GM18858 (cell line): ENCODE data around the gene HSPB8.

Experiments
- ATAC-seq: cut with Tn5 transposase; IDR thresholded peaks from one replicate; pipeline ENCODE4 v1.9.1; 2021; ENCODE audit not compliant: unreplicated experiment

Gene HSPB8, protein sequence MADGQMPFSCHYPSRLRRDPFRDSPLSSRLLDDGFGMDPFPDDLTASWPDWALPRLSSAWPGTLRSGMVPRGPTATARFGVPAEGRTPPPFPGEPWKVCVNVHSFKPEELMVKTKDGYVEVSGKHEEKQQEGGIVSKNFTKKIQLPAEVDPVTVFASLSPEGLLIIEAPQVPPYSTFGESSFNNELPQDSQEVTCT

GRCh38 chr12:119178544-119179334 is at the start of gene HSPB8:
TSS of gene HSPB8 (plus strand) at chr12:119178931. CDS start at chr12:119179313, 382 bp downstream.
- no peak for ATAC-seq

- ATAC-seq, result no peak
Observed at GRCh38 chr12:119129827-119130434, 48.8 kb upstream of the HSPB8 start.

DNA sequence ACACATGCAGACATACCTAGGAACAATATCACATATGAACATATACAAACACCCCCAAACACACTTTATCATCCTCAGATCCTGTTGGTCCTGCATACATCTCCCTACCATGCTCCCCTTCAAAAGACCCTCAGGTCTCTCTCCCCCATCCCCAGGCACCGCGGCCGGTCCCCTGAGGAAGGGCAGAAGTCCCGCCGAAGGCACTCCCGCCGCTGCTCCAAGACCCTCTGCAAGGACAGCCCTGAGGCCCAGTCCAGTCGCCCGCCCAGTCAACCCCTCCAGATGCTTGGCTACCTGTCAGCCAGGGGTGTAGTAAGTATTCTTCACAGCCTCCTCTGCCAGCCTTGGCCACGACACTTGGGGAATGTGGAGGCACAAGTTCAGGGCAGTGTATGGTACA is 48.2 kb upstream of the HSPB8 start:
- no peak for ATAC-seq

DNA sequence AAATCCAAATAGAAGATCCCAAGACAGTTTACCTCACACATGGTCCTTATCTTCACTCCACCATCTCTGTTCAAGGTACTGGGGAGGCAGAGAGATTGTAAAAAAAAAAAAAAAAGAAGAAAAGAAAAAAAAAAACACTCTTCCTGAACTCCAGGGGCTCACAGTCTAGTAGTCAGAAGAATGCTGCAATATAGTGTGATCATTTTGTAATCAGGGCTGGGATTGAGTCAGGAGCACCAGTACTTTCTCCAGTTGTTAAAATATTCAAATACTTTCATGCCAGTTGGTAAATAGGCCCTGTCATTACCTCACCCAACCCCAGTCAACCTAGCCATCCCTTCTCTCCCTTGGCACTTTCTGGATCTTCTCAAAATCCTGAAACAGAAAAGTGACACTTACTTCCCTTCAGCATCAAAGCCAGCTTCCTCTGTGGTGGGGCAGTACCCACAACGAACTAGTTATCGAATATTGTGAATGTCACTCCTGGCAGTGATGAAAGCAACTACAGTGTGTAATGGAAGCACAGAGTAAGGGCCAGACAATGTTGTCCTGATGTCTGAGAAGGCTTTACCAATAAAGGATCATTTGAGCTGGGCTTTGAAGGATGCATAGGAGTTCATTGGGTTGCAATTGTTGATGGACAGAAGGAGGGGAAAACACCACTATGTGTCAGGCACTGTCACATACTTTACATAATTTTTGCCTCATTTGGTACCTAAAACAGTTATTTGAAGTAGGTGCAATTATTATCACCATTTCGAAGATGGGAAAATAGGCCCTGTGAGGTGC is 44.3 kb upstream of the HSPB8 start:
- ATAC-seq, result no peak

- no peak for ATAC-seq
Observed at GRCh38 chr12:119136811-119137410, 41.8 kb upstream of the HSPB8 start.

- no peak for ATAC-seq
Observed at GRCh38 chr12:119139448-119139847, 39.3 kb upstream of the HSPB8 start.

GRCh38 chr12:119145367-119145766 is 33.4 kb upstream of the HSPB8 start:
- ATAC-seq, result no peak

DNA sequence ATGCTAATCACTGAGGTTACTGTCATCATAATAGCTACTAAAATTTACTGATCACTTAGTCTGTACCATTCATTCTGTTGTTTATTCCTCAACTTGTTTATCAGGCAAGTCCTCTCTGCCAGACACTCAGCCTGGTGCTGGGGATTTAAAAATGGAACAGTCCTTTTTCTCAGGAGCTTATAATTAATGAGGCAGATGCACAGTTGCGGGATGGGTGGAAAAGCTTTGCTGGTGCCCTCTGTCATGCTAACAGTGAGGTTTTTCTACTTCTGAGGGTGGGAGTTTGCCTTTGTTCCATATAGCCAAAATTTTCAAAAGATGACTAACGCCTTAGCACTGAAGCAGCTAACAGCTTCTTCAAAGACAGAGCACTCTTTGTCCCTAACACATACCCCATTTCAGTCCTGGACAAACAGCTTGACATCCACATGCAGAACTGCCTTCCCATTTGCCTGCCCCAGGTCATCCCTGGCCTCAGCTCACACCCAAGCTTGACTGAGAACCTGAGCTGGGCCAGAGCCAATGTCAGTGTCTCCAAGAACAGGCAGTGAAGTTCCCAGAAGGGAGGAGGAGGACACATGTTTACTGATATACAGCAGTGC is 30.8 kb upstream of the HSPB8 start:
- no peak for ATAC-seq

DNA sequence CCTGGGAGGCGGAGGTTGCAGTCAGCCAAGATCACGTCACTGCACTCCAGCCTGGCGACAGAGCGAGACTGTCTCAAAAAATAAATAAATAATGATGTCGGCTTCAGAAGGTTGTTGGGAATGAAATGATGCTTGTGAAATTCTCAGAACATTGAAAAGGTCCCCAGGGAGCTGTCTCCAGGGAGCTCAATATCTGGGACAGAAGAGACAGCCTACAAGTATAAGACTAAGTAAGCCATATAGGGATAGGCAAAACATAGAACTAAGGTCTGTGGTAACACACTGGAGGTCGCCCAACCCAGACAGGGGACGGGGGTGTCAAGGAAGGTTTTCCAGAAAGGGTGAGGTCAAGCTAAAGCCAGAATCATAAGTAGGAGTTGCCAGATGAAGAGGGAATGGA is 29.5 kb upstream of the HSPB8 start:
- ATAC-seq, result no peak

DNA sequence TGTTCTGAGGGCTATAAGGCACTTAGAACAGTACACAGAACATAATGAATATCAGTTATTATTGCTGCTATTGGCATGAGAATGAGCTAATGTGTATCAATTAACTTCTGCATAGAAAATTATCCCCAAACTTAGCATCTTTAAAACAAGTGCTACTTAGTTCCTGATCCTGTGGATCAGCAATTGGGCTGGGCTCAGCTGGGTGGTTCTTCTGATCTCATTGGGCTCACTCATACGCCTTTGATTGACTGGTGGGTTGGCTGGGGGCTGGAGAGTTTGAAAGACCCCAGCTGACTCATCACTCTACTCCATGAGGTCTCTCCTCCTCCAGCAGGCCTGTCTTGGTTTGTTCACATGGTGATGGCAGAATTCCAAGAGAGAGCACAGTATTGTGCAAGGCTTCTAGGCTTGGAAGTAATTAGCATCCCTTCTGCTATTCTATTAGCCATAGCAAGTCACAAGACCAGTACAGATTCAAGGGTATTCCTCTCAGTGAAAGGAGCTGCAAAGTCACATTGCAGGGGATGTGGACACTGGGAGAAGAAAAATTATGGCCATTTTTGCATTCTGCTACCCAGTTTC is 27.2 kb upstream of the HSPB8 start:
- ATAC-seq, result no peak

DNA sequence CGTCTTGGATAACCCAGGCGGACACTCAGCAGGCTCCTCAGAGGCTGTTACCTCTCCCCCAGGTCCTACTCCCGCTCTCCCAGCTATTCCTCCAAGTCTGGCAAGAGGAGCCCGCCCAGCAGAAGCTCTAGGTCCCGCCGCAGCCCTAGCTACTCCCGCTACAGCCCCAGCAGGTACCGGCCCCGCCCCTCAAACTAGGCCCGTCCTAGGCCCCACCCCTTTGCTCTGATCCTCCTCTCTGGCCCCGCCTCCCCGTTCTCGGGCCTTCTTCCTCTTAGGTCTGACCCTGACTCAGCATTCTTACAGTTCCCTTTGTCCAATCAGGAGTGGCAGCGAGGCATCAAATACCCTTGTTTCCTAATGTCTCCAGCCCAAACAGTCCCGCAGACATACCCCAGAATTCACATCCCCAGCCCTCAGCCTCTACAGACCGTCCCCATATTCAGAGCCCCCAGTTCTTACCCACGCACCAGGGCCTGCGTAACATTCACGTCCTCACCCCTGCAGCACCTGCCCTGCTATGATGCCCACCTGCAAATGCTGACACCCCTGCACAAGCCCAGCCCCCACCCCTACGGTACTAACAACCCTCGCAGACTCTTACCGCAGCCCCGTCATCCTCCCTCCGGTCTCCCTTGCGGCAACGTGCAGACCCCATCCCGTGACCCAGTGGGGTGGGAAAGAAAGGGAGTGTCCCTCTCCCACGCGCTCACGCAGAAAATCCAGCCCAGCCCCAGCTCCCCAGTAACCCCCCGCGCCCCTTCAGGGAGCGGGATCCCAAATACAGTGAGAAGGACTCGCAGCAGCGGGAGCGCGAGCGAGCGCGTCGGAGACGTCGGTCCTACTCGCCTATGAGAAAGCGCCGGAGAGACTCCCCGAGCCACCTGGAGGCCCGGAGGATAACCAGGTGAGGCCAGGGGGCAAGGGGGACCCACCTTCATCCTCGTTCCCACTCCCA is 25.0 kb upstream of the HSPB8 start:
- ATAC-seq, result no peak

DNA sequence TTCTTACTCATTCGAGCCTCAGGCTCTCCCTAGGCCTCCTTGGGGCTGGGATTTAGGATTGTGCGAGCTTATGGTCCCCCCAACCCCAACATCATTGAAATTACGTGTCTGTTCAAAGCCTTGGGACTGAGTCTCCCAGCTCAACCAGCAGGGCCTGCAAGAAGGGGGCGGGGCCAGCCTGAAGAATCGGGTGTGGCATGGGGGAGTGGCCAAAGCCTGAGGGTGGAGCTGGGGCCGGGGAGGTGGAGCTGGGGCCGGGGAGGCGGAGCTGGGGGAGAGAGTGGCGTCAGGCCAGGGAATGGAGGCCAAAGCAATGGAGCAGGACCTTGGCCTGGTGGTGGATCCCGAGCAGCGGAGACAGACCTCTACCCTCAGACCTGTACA is 24.3 kb upstream of the HSPB8 start:
- ATAC-seq, result no peak

- ATAC-seq, result no peak
Observed at GRCh38 chr12:119156401-119157044, 22.2 kb upstream of the HSPB8 start.

- ATAC-seq, result no peak
Observed at GRCh38 chr12:119157528-119157927, 21.2 kb upstream of the HSPB8 start.

DNA sequence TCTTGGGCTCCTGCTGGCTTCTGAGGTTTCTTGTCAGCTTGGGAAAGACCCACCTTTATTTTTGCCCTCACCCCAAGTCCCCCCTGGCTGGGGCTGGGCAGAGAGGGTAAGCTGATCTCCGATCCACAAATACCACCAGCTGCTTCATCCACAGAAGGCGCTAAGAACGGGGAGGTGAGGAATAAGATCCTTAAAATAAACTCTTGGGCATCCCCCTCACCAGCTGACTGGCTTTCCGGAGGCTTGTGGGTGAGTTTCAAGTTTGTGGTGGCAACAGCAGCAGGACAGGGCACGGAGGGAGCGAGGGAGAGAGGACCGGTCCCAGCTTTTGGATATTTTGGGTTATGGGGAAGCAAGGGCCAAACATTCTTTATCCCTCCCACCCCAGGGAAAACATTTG is 20.8 kb upstream of the HSPB8 start:
- ATAC-seq, result no peak

- no peak for ATAC-seq
Observed at GRCh38 chr12:119158402-119158801, 20.3 kb upstream of the HSPB8 start.

DNA sequence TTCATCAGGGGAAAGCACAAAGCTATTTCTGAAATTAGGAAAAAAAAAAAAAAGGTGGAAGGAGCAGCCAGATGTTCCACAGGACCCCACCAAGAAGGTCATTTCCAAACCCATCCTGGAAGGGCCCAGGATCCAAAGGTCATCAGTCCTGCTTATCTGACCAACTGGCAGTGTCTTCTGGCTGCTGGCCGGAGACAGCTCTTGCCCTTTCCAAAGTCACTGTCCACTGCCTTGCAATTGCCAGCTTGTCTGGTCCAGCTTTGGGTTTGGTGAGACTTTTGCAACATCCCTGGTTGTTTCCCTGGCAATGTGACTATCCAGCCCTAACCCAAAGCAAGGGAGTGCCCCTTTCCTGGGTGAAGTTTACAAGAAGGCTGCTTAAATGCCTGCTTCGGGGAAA is 18.9 kb upstream of the HSPB8 start:
- no peak for ATAC-seq

- no peak for ATAC-seq
Observed at GRCh38 chr12:119167902-119168301, 10.8 kb upstream of the HSPB8 start.

DNA sequence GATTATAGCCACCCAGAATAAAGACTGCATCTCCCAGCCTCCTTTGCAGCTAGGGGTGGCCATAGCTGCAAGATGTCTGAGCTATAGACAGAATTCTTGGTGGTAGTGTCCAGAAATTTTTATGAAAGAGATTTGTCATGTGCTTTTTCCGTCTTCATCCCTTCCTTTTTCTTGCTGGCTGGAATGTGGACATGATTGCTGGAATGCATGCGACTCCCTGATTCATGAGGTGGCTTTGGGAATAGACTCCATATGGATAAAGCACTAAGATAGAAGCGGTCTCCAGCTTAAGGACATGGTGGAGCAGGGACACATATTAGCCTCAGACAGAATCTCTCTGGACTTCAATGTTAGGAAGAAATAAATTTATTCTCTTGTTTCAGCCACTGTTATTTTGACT is 10.0 kb upstream of the HSPB8 start:
- ATAC-seq, result no peak
